HG03442 (cell line): ENCODE measurements around the gene PLEKHA7.
"Not testable (repeated sequence)": the region's sequence is repeated elsewhere in the genome, so short reads cannot be mapped to it uniquely, and the experiment has no call there.

ENCODE experiments used
- ATAC-seq: cut with Tn5 transposase; IDR thresholded peaks from one replicate; pipeline ENCODE4 v1.9.1; 2021; ENCODE audit warnings: mild to moderate bottlenecking, moderate library complexity; ENCODE audit not compliant: unreplicated experiment

The PLEKHA7 gene

GRCh38 chr11:16889905-16890304 lies 124.3 kb downstream of the PLEKHA7 start:
- no peak for ATAC-seq

- not testable (repeated sequence) for ATAC-seq
Measured at GRCh38 chr11:16889010-16889409, 125.2 kb downstream of the PLEKHA7 start.

- not testable (repeated sequence) for ATAC-seq
Measured at GRCh38 chr11:16887887-16888286, 126.3 kb downstream of the PLEKHA7 start.

GRCh38 chr11:16883174-16883573 lies 131.0 kb downstream of the PLEKHA7 start:
- no peak for ATAC-seq

GRCh38 chr11:16881766-16882165 lies 132.4 kb downstream of the PLEKHA7 start:
- ATAC-seq = peak; percentile 52

- ATAC-seq = peak; percentile 66
Measured at GRCh38 chr11:16881074-16881709, 133.0 kb downstream of the PLEKHA7 start.

- ATAC-seq = no peak
Measured at GRCh38 chr11:16880184-16880801, 133.9 kb downstream of the PLEKHA7 start.

GRCh38 chr11:16879690-16880089 lies 134.5 kb downstream of the PLEKHA7 start:
- no peak for ATAC-seq

- ATAC-seq = no peak
Measured at GRCh38 chr11:16876837-16877236, 137.4 kb downstream of the PLEKHA7 start.

GRCh38 chr11:16876053-16876752 lies 138.0 kb downstream of the PLEKHA7 start:
- ATAC-seq = no peak

GRCh38 chr11:16874275-16874975 lies 139.8 kb downstream of the PLEKHA7 start:
- ATAC-seq = no peak

- ATAC-seq = no peak
Measured at GRCh38 chr11:16873289-16873688, 140.9 kb downstream of the PLEKHA7 start.

- no peak for ATAC-seq
Measured at GRCh38 chr11:16871368-16871767, 142.8 kb downstream of the PLEKHA7 start.

- no peak for ATAC-seq
Measured at GRCh38 chr11:16867097-16867496, 147.1 kb downstream of the PLEKHA7 start.

GRCh38 chr11:16864428-16864827 lies 149.8 kb downstream of the PLEKHA7 start:
- not testable (repeated sequence) for ATAC-seq

- ATAC-seq = no peak
Measured at GRCh38 chr11:16863389-16863788, 150.8 kb downstream of the PLEKHA7 start.

GRCh38 chr11:16862726-16863125 lies 151.5 kb downstream of the PLEKHA7 start:
- no peak for ATAC-seq

GRCh38 chr11:16861862-16862261 lies 152.4 kb downstream of the PLEKHA7 start:
- no peak for ATAC-seq

- no peak for ATAC-seq
Measured at GRCh38 chr11:16860617-16861016, 153.6 kb downstream of the PLEKHA7 start.

- ATAC-seq = no peak
Measured at GRCh38 chr11:16859651-16860050, 154.6 kb downstream of the PLEKHA7 start.

GRCh38 chr11:16857186-16857585 lies 157.0 kb downstream of the PLEKHA7 start:
- ATAC-seq = no peak
